HG03196 (cell line): Measurements from ENCODE around the gene SLC6A13.
"Not testable (repeated sequence)": the region's sequence is repeated elsewhere in the genome, so short reads cannot be mapped to it uniquely, and the experiment has no call there.

Source experiments
- ATAC-seq: cut with Tn5 transposase; IDR thresholded peaks from one replicate; pipeline ENCODE4 v1.9.1; 2021; ENCODE audit not compliant: unreplicated experiment

Gene SLC6A13

GRCh38 chr12:265096-265495 is 2.5 kb upstream of the SLC6A13 start:
- ATAC-seq = no peak

- no peak for ATAC-seq
These were observed 1.6 kb upstream of the SLC6A13 start for GRCh38 chr12:264269-264668.

GRCh38 chr12:263574-263973 is 938 bp upstream of the SLC6A13 start:
- ATAC-seq = no peak

GRCh38 chr12:262113-262512 is 523 bp downstream of the SLC6A13 start:
- no peak for ATAC-seq

- ATAC-seq = no peak
These were observed 4.9 kb downstream of the SLC6A13 start for GRCh38 chr12:257521-258321.

- no peak for ATAC-seq
These were observed 5.7 kb downstream of the SLC6A13 start for GRCh38 chr12:256958-257357.

- ATAC-seq = no peak
These were observed 6.4 kb downstream of the SLC6A13 start for GRCh38 chr12:256225-256624.

GRCh38 chr12:254912-255311 is 7.7 kb downstream of the SLC6A13 start:
- no peak for ATAC-seq

- no peak for ATAC-seq
These were observed 8.6 kb downstream of the SLC6A13 start for GRCh38 chr12:254039-254438.

- ATAC-seq = no peak
These were observed 9.4 kb downstream of the SLC6A13 start for GRCh38 chr12:253116-253831.

GRCh38 chr12:252636-253035 is 10.0 kb downstream of the SLC6A13 start:
- ATAC-seq = no peak

- ATAC-seq = no peak
These were observed 15.4 kb downstream of the SLC6A13 start for GRCh38 chr12:247271-247670.

- no peak for ATAC-seq
These were observed 19.3 kb downstream of the SLC6A13 start for GRCh38 chr12:243381-243780.

- ATAC-seq = no peak
These were observed 20.1 kb downstream of the SLC6A13 start for GRCh38 chr12:242496-242895.

GRCh38 chr12:241266-241665 is 21.4 kb downstream of the SLC6A13 start:
- ATAC-seq = no peak

- ATAC-seq = no peak
These were observed 22.1 kb downstream of the SLC6A13 start for GRCh38 chr12:240566-240965.

- ATAC-seq = no peak
These were observed 23.8 kb downstream of the SLC6A13 start for GRCh38 chr12:238736-239398.

GRCh38 chr12:238116-238515 is 24.5 kb downstream of the SLC6A13 start:
- ATAC-seq = no peak

- no peak for ATAC-seq
These were observed 25.4 kb downstream of the SLC6A13 start for GRCh38 chr12:237026-237815.

GRCh38 chr12:236445-236844 is 26.2 kb downstream of the SLC6A13 start:
- ATAC-seq = no peak

GRCh38 chr12:235967-236366 is 26.7 kb downstream of the SLC6A13 start:
- ATAC-seq = not testable (repeated sequence)
